ENCODE data around the gene SIGMAR1.

- TF ChIP-seq, protein P1, sequence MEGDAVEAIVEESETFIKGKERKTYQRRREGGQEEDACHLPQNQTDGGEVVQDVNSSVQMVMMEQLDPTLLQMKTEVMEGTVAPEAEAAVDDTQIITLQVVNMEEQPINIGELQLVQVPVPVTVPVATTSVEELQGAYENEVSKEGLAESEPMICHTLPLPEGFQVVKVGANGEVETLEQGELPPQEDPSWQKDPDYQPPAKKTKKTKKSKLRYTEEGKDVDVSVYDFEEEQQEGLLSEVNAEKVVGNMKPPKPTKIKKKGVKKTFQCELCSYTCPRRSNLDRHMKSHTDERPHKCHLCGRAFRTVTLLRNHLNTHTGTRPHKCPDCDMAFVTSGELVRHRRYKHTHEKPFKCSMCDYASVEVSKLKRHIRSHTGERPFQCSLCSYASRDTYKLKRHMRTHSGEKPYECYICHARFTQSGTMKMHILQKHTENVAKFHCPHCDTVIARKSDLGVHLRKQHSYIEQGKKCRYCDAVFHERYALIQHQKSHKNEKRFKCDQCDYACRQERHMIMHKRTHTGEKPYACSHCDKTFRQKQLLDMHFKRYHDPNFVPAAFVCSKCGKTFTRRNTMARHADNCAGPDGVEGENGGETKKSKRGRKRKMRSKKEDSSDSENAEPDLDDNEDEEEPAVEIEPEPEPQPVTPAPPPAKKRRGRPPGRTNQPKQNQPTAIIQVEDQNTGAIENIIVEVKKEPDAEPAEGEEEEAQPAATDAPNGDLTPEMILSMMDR (IDR thresholded peaks at IDR 0.05; ENCODE audit: insufficient read depth, low read length, poor library complexity, severe bottlenecking), result no peak
- TF ChIP-seq EZH2phosphoT487 (conservative IDR thresholded peaks at IDR 0.05; ENCODE audit: low read length), result no peak
Measured at GRCh38 chr9:34590381-34591247, 47.0 kb downstream of the SIGMAR1 start.

Data from SU-DHL-6 (cell line).